Transverse colon (tissue), 4 donors: ENCODE data around the gene CNOT3.

Experiments
- CTCF ChIP-seq, 5 experiments: fragments of 200-600 bp in 3 of 5; fragments of 450-650 bp in 2 of 5; sonication (generic) in 3 of 5; IDR thresholded peaks; 1 replicate in 2 of 5; 2 replicates in 3 of 5; pipeline ENCODE4 v1.5.1; 2016 to 2017; ENCODE audit warnings: antibody characterized with exemption in 5 of 5, inconsistent platforms in 3 of 5, mild to moderate bottlenecking in 2 of 5, moderate library complexity in 1 of 5
- EP300 ChIP-seq: sonication (generic); formaldehyde crosslinking; IDR thresholded peaks from one replicate; pipeline ENCODE4 v1.6.1; 2017; ENCODE audit warnings: antibody characterized with exemption, low read depth
- POLR2A ChIP-seq: fragments of 450-650 bp; IDR thresholded peaks from one replicate; pipeline ENCODE4 v1.6.1; 2016; ENCODE audit warnings: antibody characterized with exemption, mild to moderate bottlenecking, moderate library complexity
- POLR2AphosphoS5 ChIP-seq, 3 donors: sonication (generic); formaldehyde crosslinking; IDR thresholded peaks; one replicate each; pipeline ENCODE4 v1.6.1; 2016; ENCODE audit warnings: antibody characterized with exemption in 3 of 3

- TF ChIP-seq POLR2A = no peak
- TF ChIP-seq CTCF (IDR thresholded peaks at IDR 0.05) = no peak
- no peak for TF ChIP-seq POLR2AphosphoS5 (IDR thresholded peaks at IDR 0.05)
- TF ChIP-seq EP300 = no peak
Observed at GRCh38 chr19:54179262-54179852, 41.8 kb downstream of the CNOT3 start.
